Lower leg skin (tissue), 4 donors: Measurements from ENCODE around the gene ZNF274. TPM values are rescaled to one million over a fixed set of nuclear protein-coding genes. Genes with fewer than 3 reads are reported as not detected.
A peak's percentile ranks its signal among the peaks of the same experiment; 100 is the strongest.

ENCODE experiments used
- DNase-seq, 2 donors: peaks; one replicate each; pipeline ENCODE4 v3.0.0-alpha.2; 2019; ENCODE audit warnings: low spot score in 2 of 2
- H3K4me3 ChIP-seq: fragments of 200-600 bp; sonication (generic); 2 replicates; pipeline ENCODE4 v1.5.1; 2017; ENCODE audit warnings: mild to moderate bottlenecking, low read depth; ENCODE audit not compliant: poor library complexity, severe bottlenecking
- CTCF ChIP-seq, 3 donors: fragments of 450-650 bp; IDR thresholded peaks; one replicate each; pipeline ENCODE4 v1.5.1; 2016; ENCODE audit warnings: antibody characterized with exemption in 3 of 3, mild to moderate bottlenecking in 3 of 3, moderate library complexity in 2 of 3
- POLR2A ChIP-seq, 2 donors: fragments of 450-650 bp; IDR thresholded peaks; one replicate each; pipeline ENCODE4 v1.6.1; 2016 to 2017; ENCODE audit warnings: antibody characterized with exemption in 2 of 2, mild to moderate bottlenecking in 1 of 2, moderate library complexity in 1 of 2
- WGBS, 2 donors: methylation state at CpG; one replicate each; pipeline ENCODE4 v1.1.5; 2018; 5-methylcytosine and 5-hydroxymethylcytosine counted together
- intact Hi-C: fragments of 100-400 bp; cut with DNase I; formaldehyde crosslinking; loops from one replicate; pipeline ENCODE4 v1.15.0; 2023; ENCODE audit warnings: low total_unique reads
- total RNA-seq, 4 donors: library from RNA; depleted of rRNA; stranded (reverse); fragments of >200 nt; gene quantifications; one replicate each; pipeline ENCODE4 v1.1.0, GENCODE V29; 2016

ZNF274 gene
- total RNA-seq, 4 donors from 2014 or later, result 32.5 to 58.5 (median 34.2) TPM

DNA sequence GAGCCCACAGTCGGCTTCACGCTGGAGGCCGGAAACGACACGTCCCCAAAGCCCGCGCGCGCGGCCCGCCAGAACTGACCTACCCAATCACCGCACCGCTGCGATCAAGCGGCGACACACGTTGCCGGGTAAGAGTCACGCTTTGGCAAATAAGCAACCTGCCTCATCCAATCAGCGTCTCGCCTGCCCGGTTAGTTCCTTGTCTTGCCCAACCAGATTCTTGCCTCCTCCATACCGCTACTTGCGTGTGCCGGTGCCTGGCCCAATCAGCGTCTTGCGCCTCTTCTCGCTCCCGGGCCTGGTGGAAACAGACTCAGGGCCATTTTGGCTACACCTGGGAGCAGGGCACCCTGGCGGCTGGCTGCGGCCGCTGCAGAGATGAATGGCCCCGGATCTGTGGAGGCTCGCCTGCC lies 34.2 kb downstream of the ZNF274 start:
- intact Hi-C loops, result no loop called here
- no peak for DNase-seq
- WGBS, 2 donors, result 48 to 54% methylated on average over 33 to 34 of the region's 34 CpGs
- H3K4me3 ChIP-seq, result no peak overlapping the region
- TF ChIP-seq POLR2A (IDR thresholded peaks at IDR 0.05) (no peak), CTCF (IDR thresholded peaks at IDR 0.05) (no peak)

DNA sequence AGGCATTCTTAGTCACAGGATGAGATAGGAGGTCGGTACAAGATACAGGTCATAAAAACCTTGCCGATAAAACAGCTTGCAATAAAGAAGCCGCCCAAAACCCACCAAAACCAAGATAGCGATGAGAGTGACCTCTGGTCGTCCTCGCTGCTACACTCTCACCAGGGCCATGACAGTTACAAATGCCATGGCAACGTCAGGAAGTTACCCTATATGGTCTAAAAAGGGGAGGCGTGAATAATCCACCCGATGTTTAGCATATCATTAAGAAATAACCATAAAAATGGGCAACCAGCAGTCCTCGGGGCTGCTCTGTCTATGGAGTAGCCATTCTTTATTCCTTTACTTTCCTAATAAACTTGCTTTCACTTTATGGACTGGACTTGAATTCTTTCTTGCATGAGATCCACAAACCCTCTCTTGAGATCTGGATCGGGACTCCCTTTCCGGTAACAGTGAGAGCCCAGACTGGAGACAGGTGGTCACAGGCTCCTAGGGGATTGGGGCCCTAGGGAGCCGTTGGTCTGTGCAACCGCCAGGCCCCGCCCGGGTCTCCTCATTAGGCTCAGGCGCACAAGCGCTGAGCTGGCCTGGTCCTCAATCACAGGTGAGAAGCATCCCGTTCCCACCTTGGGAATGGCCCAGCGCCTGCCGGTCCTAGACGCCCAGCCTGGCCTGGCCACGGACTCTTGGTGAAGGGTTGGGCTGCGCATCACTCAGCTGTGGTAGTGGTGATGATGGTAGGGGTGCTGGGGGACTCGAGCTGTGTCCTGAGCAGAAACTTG lies 34.9 kb downstream of the ZNF274 start:
- H3K4me3 ChIP-seq, result no peak overlapping the region
- intact Hi-C loops, result no loop called here
- no peak for TF ChIP-seq POLR2A (IDR thresholded peaks at IDR 0.05)
- no peak for TF ChIP-seq CTCF (IDR thresholded peaks at IDR 0.05)
- 91 to 92% methylated on average over 25 of the region's 25 CpGs for WGBS, 2 donors
- DNase-seq, result no peak

DNA sequence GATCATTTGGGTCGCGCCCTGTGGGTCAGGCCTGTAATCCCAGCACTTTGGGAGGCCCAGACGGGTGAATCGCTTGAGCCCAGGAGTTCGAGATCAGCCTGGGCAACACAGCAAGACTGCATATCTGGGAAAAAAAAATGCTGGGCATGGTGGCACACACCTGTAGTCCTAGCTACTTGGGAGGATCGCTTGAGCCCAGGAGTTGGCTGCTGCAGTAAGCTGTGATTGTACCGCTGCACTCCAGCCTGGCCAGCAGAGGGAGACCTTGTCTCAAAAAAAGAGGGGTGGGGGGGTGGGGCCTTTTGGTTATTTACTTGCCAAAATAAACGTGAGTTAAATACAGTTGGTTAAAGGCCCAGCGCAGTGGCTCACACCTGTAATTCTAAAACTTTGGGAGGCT lies 36.0 kb downstream of the ZNF274 start:
- intact Hi-C loops, result no loop called here
- TF ChIP-seq POLR2A (IDR thresholded peaks at IDR 0.05) (no peak), CTCF (IDR thresholded peaks at IDR 0.05) (no peak)
- 48 to 57% methylated on average over 9 of the region's 9 CpGs for WGBS, 2 donors
- no peak for DNase-seq
- no peak overlapping the region for H3K4me3 ChIP-seq

DNA sequence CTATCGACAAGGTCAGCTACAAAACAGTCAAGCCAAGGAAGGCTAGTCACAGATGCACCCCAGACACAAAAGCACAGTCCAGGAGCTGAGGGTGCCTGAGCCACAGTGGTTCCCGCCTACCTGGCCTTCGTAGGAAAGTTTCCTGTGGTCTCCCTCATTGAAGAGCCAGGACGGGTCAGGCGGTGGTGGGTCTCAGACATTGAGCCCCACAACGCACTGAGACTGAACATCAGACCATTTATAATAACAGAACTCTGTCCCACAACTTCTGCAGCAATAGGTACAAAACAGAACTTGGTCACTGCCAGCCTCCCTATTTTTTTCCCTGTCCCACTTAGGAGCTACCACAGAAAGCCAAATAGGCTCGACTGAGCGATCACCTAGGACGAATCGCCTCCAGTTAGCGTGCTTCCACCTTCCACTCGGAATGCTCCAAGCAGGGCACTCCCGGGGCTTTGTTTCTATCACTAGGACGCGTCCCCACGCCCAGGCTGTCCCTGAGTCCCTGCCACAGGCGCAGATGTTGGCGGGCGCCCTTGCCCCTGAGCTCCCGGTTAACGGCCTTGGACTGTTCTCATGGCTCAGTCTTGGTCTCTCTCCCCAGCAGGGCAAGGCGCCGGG lies 45.2 kb downstream of the ZNF274 start:
- no peak for TF ChIP-seq CTCF (IDR thresholded peaks at IDR 0.05)
- no peak for TF ChIP-seq POLR2A (IDR thresholded peaks at IDR 0.05)
- DNase-seq, result no peak
- intact Hi-C loops, result no loop called here
- peak overlapping the region; percentile 48 for H3K4me3 ChIP-seq
- WGBS, 2 donors, result 6 to 14% methylated on average over 18 to 22 of the region's 23 CpGs

GRCh38 chr19:58228585-58229254 lies 45.9 kb downstream of the ZNF274 start, which contains the start of gene ZNF544:
ZNF544 (plus strand) TSS chr19:58228914; CDS start chr19:58244024, 15,110 bp downstream.
- WGBS, 2 donors, result 1 to 5% methylated on average over 12 to 48 of the region's 62 CpGs
- DNase-seq, result peak; percentile 28 to 88
- TF ChIP-seq POLR2A (IDR thresholded peaks at IDR 0.05) (no peak), CTCF (IDR thresholded peaks at IDR 0.05) (no peak)
- intact Hi-C loops, result no loop called here
- peak within 1 kb of the TSS; percentile 48 for H3K4me3 ChIP-seq
